Putamen (tissue), 1 donor: ENCODE results near the gene RADIL.

Source experiments
- DNase-seq: peaks from one replicate; pipeline ENCODE4 v3.0.0-alpha.2; 2016; ENCODE audit warnings: low spot score

RADIL gene

DNA sequence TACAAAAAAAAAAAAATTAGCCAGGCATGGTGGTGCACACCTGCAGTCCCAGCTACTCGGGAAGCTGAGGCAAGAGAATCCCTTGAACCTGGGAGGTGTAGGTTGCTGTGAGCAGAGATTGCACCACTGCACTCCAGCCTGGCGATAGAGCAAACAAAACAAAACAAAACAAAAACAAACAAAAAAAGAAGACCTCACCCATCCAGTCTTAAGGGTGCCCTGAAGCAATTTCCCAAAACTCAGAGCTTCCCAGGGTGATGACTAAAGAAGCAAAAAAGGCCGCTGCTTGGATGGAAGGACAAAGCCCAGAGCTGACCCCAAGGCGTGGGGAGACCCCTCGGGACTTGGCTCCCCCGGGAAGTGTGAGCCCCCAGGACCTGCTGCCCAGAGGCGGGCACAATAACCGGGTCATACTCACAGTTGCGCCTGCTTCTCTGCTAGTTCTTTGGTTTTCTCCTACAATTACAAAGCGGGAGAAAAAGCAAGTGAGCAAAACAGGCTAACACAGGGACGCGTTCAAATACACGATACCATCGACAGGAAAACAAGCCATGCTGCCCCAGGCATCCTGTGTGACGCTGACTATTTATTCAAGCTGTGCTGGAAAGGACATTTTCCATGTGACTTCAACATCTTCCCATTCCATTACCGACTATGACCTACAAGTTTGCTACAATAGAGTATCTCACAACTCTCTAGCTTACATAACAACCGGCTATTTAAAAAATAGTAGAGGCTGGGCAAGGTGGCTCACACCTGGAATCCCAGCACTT, 51.6 kb downstream of the RADIL start:
- no peak for DNase-seq

GRCh38 chr7:4830176-4830575, 53.3 kb downstream of the RADIL start:
- peak; percentile 34 for DNase-seq

DNA sequence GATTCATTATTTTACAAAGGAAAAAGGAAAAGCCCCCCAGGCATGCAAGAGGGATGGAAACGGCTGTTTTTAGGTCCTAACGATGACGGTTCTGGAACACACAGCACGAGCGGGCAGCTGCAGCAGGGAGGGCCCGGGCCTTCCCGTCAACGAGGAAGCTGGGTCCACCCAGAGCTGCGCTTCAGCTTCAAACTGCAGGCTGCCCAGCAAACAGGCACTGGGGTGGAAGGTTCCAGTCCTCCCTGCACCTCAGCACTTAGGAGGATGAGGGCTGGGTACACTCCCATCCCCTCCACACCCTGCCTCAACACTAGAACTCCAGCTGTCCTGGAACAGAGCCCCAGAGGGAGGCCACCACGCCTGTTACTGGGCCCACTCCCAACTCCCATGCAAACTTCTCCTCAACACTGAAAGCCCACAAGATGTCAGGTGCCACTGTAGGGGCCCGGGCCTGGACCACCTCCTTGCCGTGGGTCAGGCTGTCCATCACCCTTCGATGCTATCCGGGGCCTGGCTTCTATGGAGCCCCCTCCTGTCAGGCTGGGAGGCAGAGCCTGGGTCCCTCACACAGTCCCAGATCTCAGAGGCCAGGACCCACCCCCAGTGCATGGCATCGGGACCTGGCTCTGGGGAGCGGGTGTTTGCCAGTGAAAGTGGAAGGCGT, 54.7 kb downstream of the RADIL start:
- DNase-seq: no peak

GRCh38 chr7:4825081-4825480, 58.4 kb downstream of the RADIL start:
- DNase-seq: no peak

- DNase-seq: no peak
These were observed 59.3 kb downstream of the RADIL start for GRCh38 chr7:4824120-4824775.

DNA sequence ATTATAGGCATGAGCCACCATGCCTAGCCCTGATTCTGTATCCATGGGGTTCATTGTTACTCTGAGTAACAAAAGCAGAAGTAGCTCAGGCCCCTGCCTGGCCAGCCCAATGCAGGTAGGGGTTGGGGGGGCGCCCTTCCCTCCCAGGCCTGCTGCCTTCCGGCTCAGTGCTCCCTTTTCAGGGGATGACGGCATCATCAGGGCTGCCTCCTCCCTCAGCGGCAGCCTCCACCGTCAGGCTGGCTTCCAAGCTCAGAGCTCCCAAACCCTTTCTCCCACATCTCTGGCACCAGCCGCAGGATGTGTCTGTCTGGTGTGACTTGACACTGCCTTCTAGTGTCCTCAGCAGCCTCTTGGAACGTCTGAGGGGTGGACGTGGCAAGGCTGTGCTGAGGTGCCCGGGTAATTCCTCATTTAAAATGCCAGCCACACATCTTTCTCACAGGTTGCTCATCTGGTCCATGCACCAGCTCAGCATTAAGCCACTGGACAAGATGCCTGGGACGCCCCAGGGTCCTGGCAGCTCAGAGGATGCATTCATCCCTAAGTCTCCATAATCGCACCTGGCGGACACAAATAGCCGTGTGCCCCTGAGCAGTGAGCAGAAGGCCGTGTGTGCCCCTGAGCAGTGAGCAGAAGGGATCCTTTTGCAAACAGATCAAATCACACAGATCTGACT, 59.9 kb downstream of the RADIL start:
- no peak for DNase-seq

DNA sequence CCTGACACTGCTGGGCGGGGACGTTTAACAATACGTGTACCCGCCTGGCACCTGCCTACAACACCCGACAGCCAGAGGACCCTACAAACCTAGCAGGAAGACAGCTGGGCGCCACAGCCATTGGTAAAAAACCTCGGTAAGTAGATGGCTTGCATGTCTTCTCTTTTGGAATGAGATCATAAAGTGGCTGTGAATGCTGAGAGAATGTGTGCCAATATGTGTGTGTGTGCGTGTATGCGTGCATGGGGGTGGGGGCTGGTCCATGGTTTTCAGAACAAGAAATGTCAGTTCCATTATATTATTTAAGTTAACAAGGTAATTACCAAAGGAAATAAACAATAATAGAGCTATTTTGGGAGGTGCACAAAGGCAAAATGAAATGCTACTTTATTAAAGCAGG, 60.8 kb downstream of the RADIL start:
- no peak for DNase-seq

DNA sequence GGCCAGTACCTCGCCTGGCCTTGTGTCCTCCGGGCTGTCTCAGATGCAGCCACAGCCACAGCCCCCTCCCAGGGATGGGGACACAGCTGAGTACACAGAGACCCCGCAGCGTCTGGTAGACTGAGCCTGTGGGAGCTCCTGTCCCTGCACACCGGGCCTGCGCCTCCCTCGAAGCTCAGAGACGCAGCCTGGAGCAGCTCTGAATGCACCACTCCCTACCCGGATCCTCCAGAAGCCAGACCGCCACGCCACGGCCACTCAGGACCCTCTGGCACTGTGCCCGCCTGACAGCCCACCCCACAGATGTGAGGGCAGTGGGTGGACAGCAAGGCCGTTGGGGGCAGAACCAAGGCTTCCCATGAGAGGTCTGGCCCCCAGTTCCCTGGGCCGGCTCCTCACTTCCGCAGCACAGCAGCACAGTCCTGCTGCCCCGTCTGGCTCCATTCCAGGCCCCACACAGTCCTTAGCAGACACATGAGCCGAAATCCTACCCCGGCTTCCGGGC, 62.5 kb downstream of the RADIL start:
- no peak for DNase-seq

DNA sequence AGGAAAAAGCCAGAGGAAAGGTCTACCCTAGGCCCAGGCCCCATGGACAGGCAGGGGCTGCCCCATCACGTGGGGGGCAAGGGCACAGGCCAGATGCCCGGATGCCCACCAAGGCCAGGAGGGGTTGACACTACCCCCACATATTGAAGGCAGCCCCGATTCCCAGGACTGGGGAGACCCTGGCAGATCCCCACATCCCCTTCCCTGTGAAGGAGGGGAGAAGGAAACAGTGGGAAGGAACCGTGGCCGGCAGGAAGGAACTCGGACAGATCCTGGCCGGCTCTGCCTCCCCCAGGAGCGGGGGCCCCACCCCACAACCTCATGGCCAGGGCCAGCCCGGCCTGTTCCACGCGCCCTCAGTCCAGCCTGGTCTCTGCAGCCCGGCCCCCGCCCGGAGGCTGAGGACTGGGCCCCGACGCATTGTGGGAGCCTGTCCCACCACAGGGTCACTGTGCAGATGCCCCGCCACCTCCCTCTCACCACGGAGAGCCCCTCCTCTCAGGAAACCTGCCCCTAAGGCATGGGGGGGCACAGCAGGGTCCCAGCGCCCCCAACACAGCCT, 63.0 kb downstream of the RADIL start:
- DNase-seq: no peak

GRCh38 chr7:4819560-4820404, 63.7 kb downstream of the RADIL start:
- no peak for DNase-seq

GRCh38 chr7:4818000-4818794, 65.3 kb downstream of the RADIL start:
- DNase-seq: no peak

DNA sequence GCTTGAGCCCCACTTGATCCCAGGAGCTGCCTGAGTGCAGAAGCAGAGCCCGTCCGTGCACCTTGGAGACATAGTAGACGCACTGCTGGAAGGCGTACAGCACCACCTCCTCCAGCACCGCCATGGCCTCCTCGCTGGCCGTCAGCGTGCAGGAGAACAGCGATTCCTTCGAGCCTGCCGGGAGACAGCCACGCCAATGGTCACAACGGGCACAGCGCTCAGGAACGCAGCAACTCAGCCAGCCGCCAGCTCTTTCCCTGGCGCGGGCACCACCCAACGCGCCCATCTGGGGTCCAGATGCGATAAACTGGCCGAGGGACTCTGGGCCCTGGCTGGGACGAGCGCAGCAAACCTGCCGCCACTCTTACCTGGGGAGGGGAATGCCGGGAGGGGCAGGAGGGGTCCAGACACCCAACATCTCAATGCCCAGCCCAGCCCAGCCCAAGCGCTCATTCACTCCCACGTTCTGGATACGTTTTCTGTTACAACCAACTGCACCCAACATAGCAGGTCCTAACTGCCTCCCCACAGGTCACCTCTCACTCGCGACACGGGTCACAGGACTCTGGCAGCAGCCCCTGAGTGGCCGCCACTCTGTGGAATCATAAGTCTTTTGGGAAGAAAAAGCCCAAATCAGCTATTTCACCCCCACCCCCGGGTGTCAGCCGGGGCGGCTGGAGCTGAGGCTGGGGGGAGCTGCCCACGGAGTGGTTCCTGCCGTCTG, 66.2 kb downstream of the RADIL start:
- DNase-seq: no peak

DNA sequence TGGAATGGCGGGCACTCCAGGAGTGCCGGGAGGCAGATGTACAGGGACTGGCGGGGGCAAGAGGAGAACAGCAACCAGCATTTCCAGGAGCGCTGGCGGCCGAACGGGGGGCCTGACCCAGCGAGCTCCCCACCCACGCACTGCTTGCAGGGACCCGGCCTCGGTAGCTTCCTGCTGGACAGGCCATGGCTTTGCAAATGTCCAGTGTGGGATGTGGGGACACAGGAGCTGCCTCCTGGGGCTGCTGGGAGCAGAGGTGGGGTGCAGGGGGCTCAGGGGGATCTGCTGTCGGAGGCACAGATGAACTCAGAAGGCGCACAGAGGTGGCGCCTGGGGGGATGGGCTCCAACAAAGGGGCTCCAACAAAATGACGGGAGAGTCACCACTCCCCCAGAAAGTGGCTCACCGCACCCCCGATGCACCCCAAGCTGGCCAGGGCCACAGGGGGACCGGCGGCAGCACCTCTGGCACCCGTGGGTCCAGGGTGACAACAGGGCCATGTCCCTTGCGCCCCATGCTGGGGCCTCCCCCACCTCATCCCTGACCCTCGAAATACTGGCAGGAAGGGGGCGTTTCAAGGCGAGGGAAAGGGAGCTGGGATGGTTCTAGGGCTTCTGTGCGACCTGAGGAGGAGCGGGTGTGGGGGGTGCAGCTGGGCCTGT, 67.0 kb downstream of the RADIL start:
- no peak for DNase-seq

- DNase-seq: no peak
These were observed 67.7 kb downstream of the RADIL start for GRCh38 chr7:4815609-4816418.

- no peak for DNase-seq
These were observed 68.4 kb downstream of the RADIL start for GRCh38 chr7:4815121-4815520.

DNA sequence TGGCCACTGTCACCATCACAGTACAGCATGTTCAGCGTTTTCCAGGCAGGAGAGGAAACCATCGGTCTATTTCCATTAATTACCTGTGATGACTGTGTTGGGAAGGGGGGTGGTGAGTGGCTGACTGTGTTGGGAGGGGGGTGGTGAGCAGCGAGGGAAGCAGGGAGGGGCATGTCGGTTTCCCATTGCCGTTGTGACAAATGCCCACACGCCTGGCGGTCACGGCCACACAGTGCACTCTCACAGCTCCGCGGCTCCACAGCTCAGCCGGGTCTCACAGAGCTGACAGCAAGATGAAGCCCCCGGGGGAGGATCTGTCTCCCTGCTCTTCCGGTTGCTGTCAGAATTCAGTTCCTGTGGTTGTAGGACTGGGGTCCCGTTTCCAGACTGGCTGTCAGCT, 69.1 kb downstream of the RADIL start:
- DNase-seq: no peak

DNA sequence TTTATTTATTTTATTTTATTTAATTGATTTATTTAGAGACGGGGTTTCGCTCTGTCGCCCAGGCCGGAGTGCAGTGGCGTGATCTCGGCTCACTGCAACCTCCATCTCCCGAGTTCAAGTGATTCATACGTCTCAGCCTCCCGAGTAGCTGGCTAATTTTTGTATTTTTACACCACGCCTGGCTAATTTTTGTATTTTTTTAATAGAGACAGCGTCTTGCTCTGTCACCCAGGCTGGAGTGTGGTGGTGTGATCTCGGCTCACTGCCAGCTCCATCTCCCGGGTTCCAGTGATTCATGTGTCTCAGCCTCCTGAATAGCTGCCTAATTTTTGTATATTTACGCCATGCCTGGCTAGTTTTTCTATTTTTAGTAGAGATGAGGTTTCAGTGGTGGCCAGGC, 73.8 kb downstream of the RADIL start:
- DNase-seq: no peak

DNA sequence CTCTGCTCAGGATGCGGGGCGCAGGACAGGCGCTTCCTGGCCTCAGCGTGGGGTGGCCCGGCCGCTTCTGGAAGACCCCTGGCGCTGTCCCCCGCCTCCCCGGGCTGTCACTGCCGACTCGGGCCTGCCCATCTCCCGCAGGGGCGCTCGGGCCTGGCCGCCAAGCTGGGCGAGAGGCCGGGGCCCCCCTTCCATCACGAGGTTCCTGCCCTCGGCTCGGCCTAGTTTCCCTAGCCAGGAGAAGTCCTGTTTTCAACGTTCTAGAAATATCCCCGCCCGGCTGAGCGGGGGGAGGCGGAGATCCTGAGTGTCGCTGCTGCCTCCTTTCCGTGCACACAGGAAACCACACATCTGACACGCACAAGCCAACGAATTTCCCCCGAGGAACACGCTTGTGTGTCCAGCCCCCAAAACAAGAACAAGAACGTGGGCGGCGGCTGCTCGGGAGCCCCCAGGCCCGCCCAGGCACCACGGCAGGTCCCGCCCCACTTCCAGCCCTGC, 74.4 kb downstream of the RADIL start:
- DNase-seq: no peak
